ENCODE measurements around the gene DMBX1. TPM values are rescaled to one million over a fixed set of nuclear protein-coding genes. Genes with fewer than 3 reads are reported as not detected.

Gene DMBX1
- total and polyA plus RNA-seq, 9 of the 15 experiments (the other 6 are each of a cell fraction or from before 2014, with no cell fraction given), result 0.25 to 4.3 (median 1.0) TPM

GRCh38 chr1:46522184-46522968 is 32.7 kb downstream of the DMBX1 start (continued):
- no peak for TF ChIP-seq ZNF707 (CRISPR knock-in tag; conservative IDR thresholded peaks at IDR 0.05)
- TF ChIP-seq ZBTB1 (CRISPR knock-in tag; IDR thresholded peaks at IDR 0.05; ENCODE audit: borderline replicate concordance, low read depth), result peak; percentile 47; the same call in 1 of the 2 replicates
- no peak for TF ChIP-seq GTF2B (IDR thresholded peaks at IDR 0.05; ENCODE audit: extremely low read depth, insufficient read length)
- TF ChIP-seq PYGO2 (tag; IDR thresholded peaks at IDR 0.05), result peak; percentile 61; the same call in 1 of the 2 replicates
- TF ChIP-seq PHB2 (IDR thresholded peaks at IDR 0.05; ENCODE audit: low read depth), result no peak
- peak; percentile 74; the same call in 1 of the 2 replicates for TF ChIP-seq C11orf30 (IDR thresholded peaks at IDR 0.05; ENCODE audit: low read depth)
- TF ChIP-seq U2AF1 (optimal IDR thresholded peaks at IDR 0.05; ENCODE audit: low read depth, low read length), result no peak
- peak; percentile 86 for TF ChIP-seq FOSL1 (tag; conservative IDR thresholded peaks at IDR 0.05)
- TF ChIP-seq GTF3C2 (IDR thresholded peaks at IDR 0.05; ENCODE audit: borderline replicate concordance, extremely low read depth, insufficient read length), result no peak
- TF ChIP-seq HDGF (IDR thresholded peaks at IDR 0.05), result no peak
- TF ChIP-seq ZNF143 (CRISPR knock-in tag; IDR thresholded peaks at IDR 0.05), result no peak
- TF ChIP-seq ZNF347 (CRISPR knock-in tag; IDR thresholded peaks at IDR 0.05; ENCODE audit: low read depth), result no peak
- no peak for TF ChIP-seq SREBF1 (IDR thresholded peaks at IDR 0.05; ENCODE audit: borderline replicate concordance, low read depth, low read length)
- no peak for TF ChIP-seq ZNF174 (CRISPR knock-in tag; IDR thresholded peaks at IDR 0.05)
- TF ChIP-seq PHB (CRISPR knock-in tag; IDR thresholded peaks at IDR 0.05), result no peak
- TF ChIP-seq RBM22 (IDR thresholded peaks at IDR 0.05; ENCODE audit: low read depth, low read length, poor library complexity, severe bottlenecking), result no peak
- no peak for TF ChIP-seq ZBTB8A (IDR thresholded peaks at IDR 0.05; ENCODE audit: partially characterized antibody)
- TF ChIP-seq ZFP91 (CRISPR knock-in tag; IDR thresholded peaks at IDR 0.05), result no peak
- TF ChIP-seq COPS2 (conservative IDR thresholded peaks at IDR 0.05), result no peak
- TF ChIP-seq KHSRP (IDR thresholded peaks at IDR 0.05), result no peak
- no peak for TF ChIP-seq NR3C1 (CRISPR knock-in tag; IDR thresholded peaks at IDR 0.05)
- TF ChIP-seq THRB (CRISPR knock-in tag; conservative IDR thresholded peaks at IDR 0.05), result no peak
- peak; percentile 72 for TF ChIP-seq MEF2A (IDR thresholded peaks at IDR 0.05; ENCODE audit: control insufficient read depth, low read depth, low read length)
